IMR-90 (cell line): ENCODE measurements around the gene WDR5. TPM values are rescaled to one million over a fixed set of nuclear protein-coding genes. Genes with fewer than 3 reads are reported as not detected.

Experiments used
- ATAC-seq: fragments of 200-7000 bp; cut with Tn5 transposase; 2 replicates; pipeline ENCODE4 v1.9.1; 2020; ENCODE audit warnings: low read depth, mild to moderate bottlenecking, moderate library complexity
- BruUV-seq: library from RNA; stranded (reverse); fragments of 400-500 nt; replicated peaks from 2 replicates; lab custom pipeline; 2021; lab: Mats Ljungman, UMichigan
- CTCF ChIA-PET: fragments of 300-600 bp; formaldehyde crosslinking; extraction: SDS; loops from one replicate; lab custom pipeline; 2021; ENCODE audit warnings: antibody characterized with exemption; lab: Yijun Ruan, JAX
- POLR2A ChIA-PET: fragments of 300-600 bp; sonication (Branson Sonifier 250); formaldehyde crosslinking; loops from one replicate; lab custom pipeline; 2022; ENCODE audit warnings: antibody characterized with exemption; ENCODE audit not compliant: unreplicated experiment; lab: Charles Lee
- DNase-seq: peaks from one replicate; pipeline ENCODE4 v3.0.0; 2013
- H2AFZ ChIP-seq: replicated peaks from 2 replicates; pipeline ENCODE3; 2013; ENCODE audit warnings: low read length, mild to moderate bottlenecking; ENCODE audit not compliant: poor library complexity
- H2AK5ac ChIP-seq: 2 replicates; pipeline ENCODE4 v1.6.1; 2013; ENCODE audit warnings: low read depth, low read length, inconsistent platforms
- H2AK9ac ChIP-seq: replicated peaks from 2 replicates; pipeline ENCODE3; 2013; ENCODE audit warnings: mild to moderate bottlenecking, low read depth, low read length, moderate library complexity; ENCODE audit not compliant: poor library complexity
- H2BK120ac ChIP-seq: 2 replicates; pipeline ENCODE4 v1.6.1; 2013; ENCODE audit warnings: low read depth, low read length, inconsistent platforms
- H2BK15ac ChIP-seq: 3 replicates; pipeline ENCODE4 v1.6.1; 2013; ENCODE audit warnings: low read depth, low read length, inconsistent platforms
- H2BK20ac ChIP-seq: 2 replicates; pipeline ENCODE4 v1.6.1; 2013; ENCODE audit warnings: low read depth, mild to moderate bottlenecking, inconsistent platforms, low read length, moderate library complexity
- H2BK5ac ChIP-seq: 2 replicates; pipeline ENCODE4 v1.6.1; 2013; ENCODE audit warnings: mild to moderate bottlenecking, low read depth, low read length, inconsistent platforms; ENCODE audit not compliant: poor library complexity, severe bottlenecking
- H3K14ac ChIP-seq: replicated peaks from 2 replicates; pipeline ENCODE4 v1.6.1; 2013; ENCODE audit warnings: low read depth, low read length, inconsistent platforms
- H3K18ac ChIP-seq: 2 replicates; pipeline ENCODE4 v1.6.1; 2013; ENCODE audit warnings: low read depth, low read length, control low read depth
- H3K23ac ChIP-seq: 2 replicates; pipeline ENCODE4 v1.6.1; 2013; ENCODE audit warnings: low read depth, low read length, inconsistent platforms
- H3K27ac ChIP-seq: 2 replicates; pipeline ENCODE4 v1.5.1; 2013; ENCODE audit warnings: mild to moderate bottlenecking, control low read depth, low read length; ENCODE audit not compliant: insufficient read depth
- H3K27me3 ChIP-seq: 2 replicates; pipeline ENCODE4 v1.6.1; 2013; ENCODE audit warnings: low read length; ENCODE audit not compliant: control insufficient read depth, insufficient read depth
- H3K36me3 ChIP-seq: 2 replicates; pipeline ENCODE4 v1.6.1; 2013; ENCODE audit warnings: low read length, mixed read lengths; ENCODE audit not compliant: control insufficient read depth, insufficient read depth
- H3K4ac ChIP-seq: 2 replicates; pipeline ENCODE4 v1.6.1; 2013; ENCODE audit warnings: low read depth, low read length, inconsistent platforms
- H3K4me1 ChIP-seq: 2 replicates; pipeline ENCODE4 v1.6.1; 2013; ENCODE audit warnings: low read length, mixed read lengths; ENCODE audit not compliant: control insufficient read depth, insufficient read depth
- H3K4me2 ChIP-seq: 2 replicates; pipeline ENCODE4 v1.6.1; 2013; ENCODE audit warnings: low read depth, mild to moderate bottlenecking, control low read depth, low read length, moderate library complexity
- H3K4me3 ChIP-seq: 2 replicates; pipeline ENCODE4 v1.5.1; 2013; ENCODE audit warnings: low read depth, mild to moderate bottlenecking, control low read depth, low read length, moderate library complexity; ENCODE audit not compliant: insufficient read depth
- H3K56ac ChIP-seq: 2 replicates; pipeline ENCODE4 v1.6.1; 2013; ENCODE audit warnings: low read length, inconsistent platforms; ENCODE audit not compliant: insufficient read depth; ENCODE audit errors: extremely low read depth
- H3K79me1 ChIP-seq, 2 experiments: 2 replicates each; pipeline ENCODE4 v1.6.1; 2013; ENCODE audit warnings: low read length in 2 of 2, inconsistent platforms in 1 of 2, low read depth in 1 of 2
- H3K9ac ChIP-seq: 2 replicates; pipeline ENCODE4 v1.6.1; 2013; ENCODE audit warnings: low read depth, low read length, control low read depth
- H3K9me1 ChIP-seq: 2 replicates; pipeline ENCODE4 v1.6.1; 2013; ENCODE audit warnings: low read length, inconsistent platforms; ENCODE audit not compliant: insufficient read depth
- H3K9me3 ChIP-seq: 2 replicates; pipeline ENCODE4 v1.6.1; 2013; ENCODE audit warnings: low read length; ENCODE audit not compliant: control insufficient read depth, insufficient read depth
- H4K20me1 ChIP-seq: 2 replicates; pipeline ENCODE4 v1.6.1; 2013; ENCODE audit warnings: low read length, inconsistent platforms; ENCODE audit not compliant: insufficient read depth
- H4K5ac ChIP-seq: 2 replicates; pipeline ENCODE4 v1.6.1; 2013; ENCODE audit warnings: mild to moderate bottlenecking, low read depth, low read length, control low read depth
- H4K8ac ChIP-seq, 2 experiments: 2 replicates each; pipeline ENCODE4 v1.6.1; 2013; ENCODE audit warnings: low read depth in 2 of 2, low read length in 2 of 2, control low read depth in 1 of 2, inconsistent platforms in 1 of 2
- H4K91ac ChIP-seq: 2 replicates; pipeline ENCODE4 v1.6.1; 2013; ENCODE audit warnings: low read depth, low read length, inconsistent platforms; ENCODE audit not compliant: insufficient read depth
- POLR2A ChIP-seq: IDR thresholded peaks from 2 replicates; pipeline ENCODE4 v1.6.1; 2012; ENCODE audit warnings: mild to moderate bottlenecking, low read depth, low read length
- RCOR1 ChIP-seq: IDR thresholded peaks from 2 replicates; pipeline ENCODE4 v1.6.1; 2012; ENCODE audit warnings: mild to moderate bottlenecking, low read length, improper control_type of control experiment; ENCODE audit not compliant: insufficient replicate concordance
- SMC3 ChIP-seq: fragments of 150-350 bp; IDR thresholded peaks from 2 replicates; pipeline ENCODE4 v1.6.1; 2016; ENCODE audit warnings: low read depth, mild to moderate bottlenecking, antibody characterized with exemption, low read length, moderate library complexity
- WGBS, 2 experiments: methylation state at CpG; one replicate each; pipeline versions ENCODE4 v1.1.5 to v1.1.7; 2013; ENCODE audit warnings: missing lambda C conversion rate in 2 of 2; ENCODE audit not compliant: insufficient read length in 1 of 2; ENCODE audit errors: extremely low coverage in 2 of 2; 5-methylcytosine and 5-hydroxymethylcytosine counted together
- dilution Hi-C: fragments of 300-500 bp; cut with HindIII; formaldehyde crosslinking; loops from one replicate; pipeline ENCODE4 v1.14.3; 2018; ENCODE audit warnings: low sequenced_read_pairs; ENCODE audit not compliant: unreplicated experiment
- in situ Hi-C: fragments of 300-500 bp; cut with MboI; formaldehyde crosslinking; loops from 3 replicates; pipeline ENCODE4 v1.14.3; 2019; ENCODE audit warnings: low sequenced_read_pairs, inconsistent platforms, mixed read lengths
- intact Hi-C: fragments of 100-400 bp; cut with micrococcal nuclease; formaldehyde crosslinking; loops from 2 replicates; pipeline ENCODE4 v1.10.0; 2022
- polyA plus RNA-seq, 3 experiments: library from polyadenylated mRNA; depleted of rRNA; stranded (reverse); fragments of >200 nt; gene quantifications; 2 replicates each; pipeline ENCODE4 v1.2.3, GENCODE V29; 2012; ENCODE audit warnings: low replicate concordance in 1 of 3
- total RNA-seq: library from RNA; depleted of rRNA; stranded (reverse); fragments of >200 nt; gene quantifications from 2 replicates; pipeline ENCODE4 v1.2.3, GENCODE V29; 2012
- TF ChIP-seq, protein P1 (sequence below): conservative IDR thresholded peaks from 2 replicates; pipeline ENCODE4 v1.5.1; 2012; ENCODE audit warnings: mild to moderate bottlenecking, low read depth, low read length, improper control_type of control experiment

The WDR5 gene
- total and polyA plus RNA-seq, 2 of the 4 experiments (the other 2 are of a cell fraction), result 18.3 to 26.6 TPM

DNA sequence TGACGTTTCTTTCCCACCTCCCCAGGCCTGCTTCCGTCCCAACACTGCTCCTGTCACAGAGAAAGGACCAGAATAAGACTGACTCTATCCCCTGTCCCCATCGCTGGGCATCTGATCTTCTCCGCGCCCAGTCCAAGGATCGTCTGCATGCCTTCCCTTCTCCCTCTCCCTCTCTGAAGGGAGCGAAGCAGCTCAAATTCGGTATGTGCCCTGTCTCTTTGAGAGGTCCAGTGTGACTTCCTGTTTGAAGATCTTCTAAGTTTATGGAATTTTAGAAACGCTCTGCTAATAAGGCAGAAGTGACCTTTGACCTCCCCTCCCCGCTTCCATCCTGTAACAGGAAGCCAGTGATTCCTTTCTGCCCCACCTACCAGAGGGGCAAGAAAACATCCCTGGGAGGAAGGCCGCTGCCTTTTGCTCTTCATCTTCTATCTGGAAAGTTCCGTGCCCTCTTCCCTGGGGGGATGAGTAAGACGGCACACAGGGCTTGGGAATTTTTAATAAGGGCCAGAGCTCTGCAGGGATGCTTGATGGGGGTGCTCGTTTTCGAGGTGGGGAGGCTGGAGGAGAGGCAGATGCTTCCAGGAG is 69.2 kb downstream of the WDR5 start:
- no peaks in the 10 kb centered on the region for H3K9me1 ChIP-seq
- dilution Hi-C loops (no loop called here), in situ Hi-C loops (no loop called here), intact Hi-C loops (no loop called here)
- no peak overlapping the region for H4K91ac ChIP-seq
- H2AFZ ChIP-seq, result peak overlapping the region; percentile 43
- no peak overlapping the region for H2BK15ac ChIP-seq
- H3K27ac ChIP-seq, result no peak overlapping the region
- H3K56ac ChIP-seq, result no peak overlapping the region
- H2AK9ac ChIP-seq, result no peak overlapping the region
- no peak overlapping the region for H2BK120ac ChIP-seq
- H2BK20ac ChIP-seq, result no peak overlapping the region
- H3K4me3 ChIP-seq, result no peak overlapping the region
- peaks cover 2% of the 10 kb centered on the region; the same call in 1 of the 2 replicates for H3K4me1 ChIP-seq
- H3K79me1 ChIP-seq, result no peaks in the 10 kb centered on the region
- no peak overlapping the region for H3K4ac ChIP-seq
- no peak overlapping the region for H2BK5ac ChIP-seq
- peaks cover 8% of the 10 kb centered on the region for H3K9me3 ChIP-seq
- DNase-seq (no peak), ATAC-seq (0 out of 2 replicates have a peak, but pooled peaks have one; percentile 17)
- H3K18ac ChIP-seq, result no peak overlapping the region
- no peak overlapping the region for H3K4me2 ChIP-seq
- no peak overlapping the region for H3K14ac ChIP-seq
- no peaks in the 10 kb centered on the region for H3K36me3 ChIP-seq
- no peak overlapping the region for H4K8ac ChIP-seq
- ChIA-PET POLR2A (no interaction called here), CTCF (no interaction called here)
- H4K20me1 ChIP-seq, result no peaks in the 10 kb centered on the region
- 57% methylated on average over 1 of the region's 15 CpGs; no CpG with 5 or more reads in 1 of the 2 experiments for WGBS, 2 experiments
- TF ChIP-seq, protein P1, sequence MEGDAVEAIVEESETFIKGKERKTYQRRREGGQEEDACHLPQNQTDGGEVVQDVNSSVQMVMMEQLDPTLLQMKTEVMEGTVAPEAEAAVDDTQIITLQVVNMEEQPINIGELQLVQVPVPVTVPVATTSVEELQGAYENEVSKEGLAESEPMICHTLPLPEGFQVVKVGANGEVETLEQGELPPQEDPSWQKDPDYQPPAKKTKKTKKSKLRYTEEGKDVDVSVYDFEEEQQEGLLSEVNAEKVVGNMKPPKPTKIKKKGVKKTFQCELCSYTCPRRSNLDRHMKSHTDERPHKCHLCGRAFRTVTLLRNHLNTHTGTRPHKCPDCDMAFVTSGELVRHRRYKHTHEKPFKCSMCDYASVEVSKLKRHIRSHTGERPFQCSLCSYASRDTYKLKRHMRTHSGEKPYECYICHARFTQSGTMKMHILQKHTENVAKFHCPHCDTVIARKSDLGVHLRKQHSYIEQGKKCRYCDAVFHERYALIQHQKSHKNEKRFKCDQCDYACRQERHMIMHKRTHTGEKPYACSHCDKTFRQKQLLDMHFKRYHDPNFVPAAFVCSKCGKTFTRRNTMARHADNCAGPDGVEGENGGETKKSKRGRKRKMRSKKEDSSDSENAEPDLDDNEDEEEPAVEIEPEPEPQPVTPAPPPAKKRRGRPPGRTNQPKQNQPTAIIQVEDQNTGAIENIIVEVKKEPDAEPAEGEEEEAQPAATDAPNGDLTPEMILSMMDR, result no peak
- TF ChIP-seq RCOR1 (no peak), POLR2A (no peak), SMC3 (no peak)
- BruUV-seq, result no TSS peak
- H3K9ac ChIP-seq, result no peak overlapping the region
- H4K5ac ChIP-seq, result no peak overlapping the region
- peak overlapping the region; percentile 59 for H2AK5ac ChIP-seq
- H3K27me3 ChIP-seq, result peaks cover 12% of the 10 kb centered on the region
- H3K23ac ChIP-seq, result no peak overlapping the region
